GM23248 (cell line): Measurements from ENCODE around the gene SPON2.

ENCODE experiments used
- EZH2 ChIP-seq: fragments of 200-600 bp; sonication (generic); IDR thresholded peaks from 2 replicates; pipeline ENCODE4 v1.6.1; 2018; ENCODE audit warnings: antibody characterized with exemption, mild to moderate bottlenecking; ENCODE audit not compliant: insufficient read depth, poor library complexity, severe bottlenecking
- EZH2phosphoT487 ChIP-seq: fragments of 200-600 bp; sonication (generic); IDR thresholded peaks from 2 replicates; pipeline ENCODE4 v1.6.1; 2018; ENCODE audit warnings: antibody characterized with exemption, moderate library complexity, mild to moderate bottlenecking, low read depth; ENCODE audit not compliant: insufficient read depth

DNA sequence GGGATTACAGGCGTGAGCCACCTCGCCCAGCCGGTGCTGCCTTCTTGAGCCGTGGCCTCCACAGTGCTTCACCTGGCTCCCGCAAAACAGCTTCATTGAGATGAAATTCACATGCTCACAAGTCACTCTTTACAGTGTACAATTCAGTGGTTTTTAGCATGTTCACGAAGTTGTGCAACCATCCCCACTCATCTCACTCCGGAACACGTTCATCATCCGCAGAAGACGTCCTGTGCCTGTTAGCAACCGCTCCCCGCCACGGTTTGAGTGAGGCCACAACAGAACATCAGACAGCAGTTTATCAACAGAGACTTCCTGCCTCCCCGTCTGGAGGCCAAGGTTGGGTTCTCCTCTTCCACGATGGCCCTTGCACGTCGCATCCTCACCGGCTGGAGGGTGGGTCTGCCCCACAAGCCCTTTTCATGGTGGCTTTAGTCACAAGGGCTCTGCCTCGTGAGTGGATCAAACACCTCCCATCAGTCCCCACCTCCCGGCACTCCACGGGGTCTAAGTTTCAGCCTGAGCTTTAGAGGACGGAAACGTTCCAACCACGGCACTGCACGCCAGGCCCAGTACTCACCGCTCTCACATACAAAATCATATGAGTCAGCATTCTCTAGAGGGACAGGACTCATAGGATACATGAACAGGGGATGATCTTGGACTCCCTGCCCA, 29.6 kb upstream of the SPON2 start:
- TF ChIP-seq EZH2 (no peak), EZH2phosphoT487 (no peak)
